ENCODE measurements around the gene QKI. TPM values are rescaled to one million over a fixed set of nuclear protein-coding genes. Genes with fewer than 3 reads are reported as not detected.

QKI gene
- total RNA-seq: 79.3 and 118 TPM in 2 replicates

GRCh38 chr6:163414117-163414945, at the start of gene QKI:
Gene QKI (plus strand): TSS chr6:163414718. CDS start chr6:163415194, 476 bp downstream.

